Neural progenitor cell (in vitro differentiated cells): Measurements from ENCODE around the gene LRRC8B. TPM values are rescaled to one million over a fixed set of nuclear protein-coding genes. Genes with fewer than 3 reads are reported as not detected.

Source experiments
- DNase-seq: peaks from one replicate; pipeline ENCODE4 v3.0.0-alpha.2; 2016; ENCODE audit warnings: low spot score
- H2AFZ ChIP-seq: fragments of 200-600 bp; sonication (generic); replicated peaks from 2 replicates; pipeline ENCODE4 v1.6.1; 2016; ENCODE audit warnings: antibody characterized with exemption
- H3F3A ChIP-seq: fragments of 200-600 bp; sonication (generic); 2 replicates; pipeline ENCODE4 v1.6.1; 2016; ENCODE audit warnings: antibody characterized with exemption, low read depth
- H3K27ac ChIP-seq: fragments of 200-600 bp; sonication (generic); 2 replicates; pipeline ENCODE4 v1.5.1; 2016; ENCODE audit warnings: mild to moderate bottlenecking
- H3K27me3 ChIP-seq: fragments of 200-600 bp; sonication (generic); 2 replicates; pipeline ENCODE4 v1.6.1; 2016; ENCODE audit warnings: mild to moderate bottlenecking, moderate library complexity
- H3K36me3 ChIP-seq: fragments of 200-600 bp; sonication (generic); 2 replicates; pipeline ENCODE4 v1.5.1; 2016
- H3K4me1 ChIP-seq: fragments of 200-600 bp; sonication (generic); 2 replicates; pipeline ENCODE4 v1.6.1; 2016; ENCODE audit warnings: mixed run types
- H3K4me2 ChIP-seq: fragments of 200-600 bp; sonication (generic); 2 replicates; pipeline ENCODE4 v1.6.1; 2016
- H3K4me3 ChIP-seq: fragments of 200-600 bp; sonication (generic); 2 replicates; pipeline ENCODE4 v1.5.1; 2016
- H3K79me2 ChIP-seq: fragments of 200-600 bp; sonication (generic); 2 replicates; pipeline ENCODE4 v1.6.1; 2016; ENCODE audit warnings: low read depth
- H3K9ac ChIP-seq: fragments of 200-600 bp; sonication (generic); 2 replicates; pipeline ENCODE4 v1.6.1; 2016
- H3K9me3 ChIP-seq: fragments of 200-600 bp; sonication (generic); 2 replicates; pipeline ENCODE4 v1.5.1; 2016; ENCODE audit warnings: low read depth
- H4K20me1 ChIP-seq: fragments of 200-600 bp; sonication (generic); 2 replicates; pipeline ENCODE4 v1.6.1; 2016; ENCODE audit warnings: low read depth
- H3K27ac Mint-ChIP-seq: 3 replicates; pipeline ENCODE4 v1.8.0; 2021; ENCODE audit warnings: mixed read lengths
- H3K27me3 Mint-ChIP-seq: 2 replicates; pipeline ENCODE4 v1.8.0; 2022; ENCODE audit warnings: low read depth, mild to moderate bottlenecking, inconsistent platforms, moderate library complexity, mixed read lengths; ENCODE audit not compliant: insufficient read depth
- H3K36me3 Mint-ChIP-seq: 3 replicates; pipeline ENCODE4 v1.8.0; 2021; ENCODE audit warnings: mixed read lengths
- H3K4me1 Mint-ChIP-seq: 3 replicates; pipeline ENCODE4 v1.8.0; 2021; ENCODE audit warnings: mixed read lengths
- H3K4me3 Mint-ChIP-seq: 3 replicates; pipeline ENCODE4 v1.8.0; 2021; ENCODE audit warnings: mild to moderate bottlenecking, moderate library complexity, mixed read lengths
- H3K9me3 Mint-ChIP-seq: 3 replicates; pipeline ENCODE4 v1.8.0; 2020; ENCODE audit warnings: mixed read lengths
- CTCF ChIP-seq: fragments of 200-600 bp; sonication (generic); IDR thresholded peaks from 2 replicates; pipeline ENCODE4 v1.5.1; 2017; ENCODE audit warnings: antibody characterized with exemption, mild to moderate bottlenecking
- EZH2 ChIP-seq: fragments of 200-600 bp; sonication (generic); IDR thresholded peaks from 2 replicates; pipeline ENCODE4 v1.6.1; 2017; ENCODE audit warnings: antibody characterized with exemption, mild to moderate bottlenecking, moderate library complexity
- EZH2phosphoT487 ChIP-seq: fragments of 200-600 bp; sonication (generic); IDR thresholded peaks from 2 replicates; pipeline ENCODE4 v1.6.1; 2017; ENCODE audit warnings: antibody characterized with exemption
- total RNA-seq: library from RNA; depleted of rRNA; stranded (reverse); fragments of >200 nt; gene quantifications from 2 replicates; pipeline ENCODE4 v1.2.3, GENCODE V29; 2015; ENCODE audit warnings: low replicate concordance

The LRRC8B gene
- total RNA-seq, 1 donor from 2014 or later = 37.3 TPM

GRCh38 chr1:89566761-89567174 is 42.1 kb downstream of the LRRC8B start:
- H2AFZ ChIP-seq = peak overlapping the region; percentile 10
- peaks cover 31% of the 10 kb centered on the region for H3K4me1 Mint-ChIP-seq
- DNase-seq = peak; percentile 68

GRCh38 chr1:89567797-89568196 is 43.2 kb downstream of the LRRC8B start:
- peak overlapping the region; percentile 97 for H3K27ac Mint-ChIP-seq
- no peak overlapping the region for H3K4me3 Mint-ChIP-seq
- Histone ChIP-seq H3K9me3 (peaks cover 19% of the 10 kb centered on the region), H3K79me2 (peaks cover 88% of the 10 kb centered on the region), H2AFZ (no peak overlapping the region), H3K4me1 (peaks cover 55% of the 10 kb centered on the region), H3K9ac (no peak overlapping the region), H3K4me2 (peak overlapping the region; percentile 65), H3F3A (peaks cover 33% of the 10 kb centered on the region), H3K36me3 (peaks cover 12% of the 10 kb centered on the region), H3K4me3 (no peak overlapping the region), H3K27ac (peak overlapping the region; percentile 96), H4K20me1 (no peaks in the 10 kb centered on the region), H3K27me3 (no peaks in the 10 kb centered on the region)
- no peak for TF ChIP-seq EZH2phosphoT487
- TF ChIP-seq EZH2 = no peak
- TF ChIP-seq CTCF = no peak
- peaks cover 27% of the 10 kb centered on the region for H3K36me3 Mint-ChIP-seq
- peaks cover 2% of the 10 kb centered on the region for H3K27me3 Mint-ChIP-seq
- H3K4me1 Mint-ChIP-seq = peaks cover 33% of the 10 kb centered on the region
- DNase-seq = no peak
- peaks cover 20% of the 10 kb centered on the region for H3K9me3 Mint-ChIP-seq

More at GRCh38 chr1:89566761-89567174, 42.1 kb downstream of the LRRC8B start:
- peaks cover 63% of the 10 kb centered on the region for H3K4me1 ChIP-seq
- peak overlapping the region; percentile 96 for H3K27ac ChIP-seq
- H3K4me2 ChIP-seq = peak overlapping the region; percentile 65
- H3K9me3 ChIP-seq = peaks cover 19% of the 10 kb centered on the region
- TF ChIP-seq CTCF (no peak), EZH2phosphoT487 (no peak), EZH2 (no peak)
- peak overlapping the region; percentile 97 for H3K27ac Mint-ChIP-seq
- H4K20me1 ChIP-seq = no peaks in the 10 kb centered on the region
- no peak overlapping the region for H3K9ac ChIP-seq
- no peaks in the 10 kb centered on the region for H3K27me3 Mint-ChIP-seq
- peaks cover 23% of the 10 kb centered on the region for H3K36me3 Mint-ChIP-seq
- H3K36me3 ChIP-seq = peaks cover 12% of the 10 kb centered on the region
- peak overlapping the region; percentile 66 for H3K4me3 Mint-ChIP-seq
- peaks cover 88% of the 10 kb centered on the region for H3K79me2 ChIP-seq
- H3K4me3 ChIP-seq = peak overlapping the region; percentile 27
- peaks cover 23% of the 10 kb centered on the region for H3K9me3 Mint-ChIP-seq
- no peaks in the 10 kb centered on the region for H3K27me3 ChIP-seq
- peaks cover 33% of the 10 kb centered on the region for H3F3A ChIP-seq

- no peak overlapping the region for H2AFZ ChIP-seq
- H3K79me2 ChIP-seq = peaks cover 49% of the 10 kb centered on the region
- H4K20me1 ChIP-seq = no peaks in the 10 kb centered on the region
- H3K36me3 ChIP-seq = peaks cover 12% of the 10 kb centered on the region
- no peak overlapping the region for H3K4me2 ChIP-seq
- no peaks in the 10 kb centered on the region for H3K27me3 ChIP-seq
- Mint-ChIP-seq H3K4me3 (no peak overlapping the region), H3K9me3 (peaks cover 20% of the 10 kb centered on the region), H3K4me1 (peaks cover 38% of the 10 kb centered on the region), H3K36me3 (peaks cover 41% of the 10 kb centered on the region), H3K27ac (no peak overlapping the region), H3K27me3 (peaks cover 2% of the 10 kb centered on the region)
- TF ChIP-seq CTCF (no peak), EZH2 (no peak), EZH2phosphoT487 (no peak)
- H3K4me1 ChIP-seq = peaks cover 40% of the 10 kb centered on the region
- no peak overlapping the region for H3K4me3 ChIP-seq
- H3K9me3 ChIP-seq = peaks cover 19% of the 10 kb centered on the region
- no peak for DNase-seq
- H3K9ac ChIP-seq = no peak overlapping the region
- no peak overlapping the region for H3K27ac ChIP-seq
- peaks cover 35% of the 10 kb centered on the region for H3F3A ChIP-seq
Measured at GRCh38 chr1:89573410-89573809, 48.8 kb downstream of the LRRC8B start.
